GM12873 (cell line): ENCODE data around the gene CBLN1.

Source experiments
- TF ChIP-seq, protein P1 (sequence below): IDR thresholded peaks from 2 replicates; pipeline ENCODE4 v1.5.1; 2012; ENCODE audit warnings: low read depth, mild to moderate bottlenecking, moderate library complexity, low read length, control low read depth; ENCODE audit not compliant: insufficient read depth; ENCODE audit errors: missing control alignments

CBLN1 gene

GRCh38 chr16:49259330-49259729 lies 22.3 kb downstream of the CBLN1 start:
- TF ChIP-seq, protein P1, sequence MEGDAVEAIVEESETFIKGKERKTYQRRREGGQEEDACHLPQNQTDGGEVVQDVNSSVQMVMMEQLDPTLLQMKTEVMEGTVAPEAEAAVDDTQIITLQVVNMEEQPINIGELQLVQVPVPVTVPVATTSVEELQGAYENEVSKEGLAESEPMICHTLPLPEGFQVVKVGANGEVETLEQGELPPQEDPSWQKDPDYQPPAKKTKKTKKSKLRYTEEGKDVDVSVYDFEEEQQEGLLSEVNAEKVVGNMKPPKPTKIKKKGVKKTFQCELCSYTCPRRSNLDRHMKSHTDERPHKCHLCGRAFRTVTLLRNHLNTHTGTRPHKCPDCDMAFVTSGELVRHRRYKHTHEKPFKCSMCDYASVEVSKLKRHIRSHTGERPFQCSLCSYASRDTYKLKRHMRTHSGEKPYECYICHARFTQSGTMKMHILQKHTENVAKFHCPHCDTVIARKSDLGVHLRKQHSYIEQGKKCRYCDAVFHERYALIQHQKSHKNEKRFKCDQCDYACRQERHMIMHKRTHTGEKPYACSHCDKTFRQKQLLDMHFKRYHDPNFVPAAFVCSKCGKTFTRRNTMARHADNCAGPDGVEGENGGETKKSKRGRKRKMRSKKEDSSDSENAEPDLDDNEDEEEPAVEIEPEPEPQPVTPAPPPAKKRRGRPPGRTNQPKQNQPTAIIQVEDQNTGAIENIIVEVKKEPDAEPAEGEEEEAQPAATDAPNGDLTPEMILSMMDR, result no peak

DNA sequence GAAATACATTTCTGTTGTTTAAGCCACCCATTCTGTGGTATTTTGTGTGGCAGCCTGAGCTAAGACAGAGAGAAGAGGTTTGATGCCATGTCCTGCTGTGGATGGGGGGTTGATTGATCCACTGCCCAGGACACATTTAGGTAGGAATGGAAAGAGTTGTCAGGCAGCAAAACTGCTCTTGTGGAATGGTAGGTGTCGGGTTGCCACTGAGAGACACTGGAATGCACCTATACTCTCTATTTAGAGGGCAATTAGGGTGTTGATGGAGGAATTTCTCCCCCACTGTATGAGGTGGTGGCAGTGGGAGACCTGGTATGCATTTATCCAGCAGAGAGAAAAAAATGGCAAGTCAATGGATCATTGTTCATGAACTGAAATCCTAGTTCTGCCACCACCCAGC lies 30.9 kb downstream of the CBLN1 start:
- TF ChIP-seq, protein P1, result no peak

DNA sequence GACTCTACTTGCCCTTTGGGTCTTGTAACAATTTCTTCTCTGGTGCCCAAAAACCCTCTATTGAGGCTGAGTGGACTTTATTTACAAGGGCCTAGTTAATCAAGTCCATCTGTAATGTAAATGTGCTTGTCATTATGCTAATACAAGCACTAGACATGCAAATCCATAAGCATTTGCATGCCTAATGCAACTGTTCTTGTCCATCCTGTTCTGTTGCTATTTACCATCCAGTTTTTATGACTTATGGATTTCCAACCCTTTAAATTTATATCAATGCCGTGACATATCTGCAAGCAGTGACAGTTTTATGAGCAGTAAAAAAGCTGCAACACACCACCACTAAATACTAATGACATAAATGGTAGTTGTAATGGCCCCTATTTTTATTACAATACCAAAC lies 33.4 kb downstream of the CBLN1 start:
- TF ChIP-seq, protein P1, result no peak

DNA sequence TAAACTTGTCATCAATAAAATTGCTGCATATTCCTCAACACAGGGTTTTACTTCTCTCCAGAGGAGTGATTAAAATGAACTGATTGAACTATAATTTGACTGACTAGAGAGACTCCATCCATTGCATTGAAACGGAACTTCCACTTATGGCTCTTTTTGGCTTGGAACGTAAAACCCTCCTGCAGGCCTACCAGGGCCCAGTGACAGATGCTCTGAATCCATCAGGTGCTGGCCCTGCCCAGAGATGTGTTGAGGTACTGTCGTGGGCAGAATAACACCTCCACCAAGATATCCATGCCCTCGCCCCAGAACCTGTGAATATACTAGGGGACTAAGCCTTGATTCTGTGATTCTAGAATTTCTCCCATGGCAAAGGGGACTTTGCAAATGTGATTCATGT lies 45.4 kb downstream of the CBLN1 start:
- TF ChIP-seq, protein P1, result no peak
